Activated CD8-positive, alpha-beta memory T cell treated with anti-CD3 and anti-CD28 coated beads, Interleukin-2, amount 50 U/mL, for 1 hour (primary cell): ENCODE measurements around the gene SKI.
A peak's percentile ranks its signal among the peaks of the same experiment; 100 is the strongest.

ENCODE experiments used
- DNase-seq: peaks from one replicate; pipeline ENCODE4 v3.0.0-alpha.2; 2020; ENCODE audit errors: extremely low read depth

Gene SKI

DNA sequence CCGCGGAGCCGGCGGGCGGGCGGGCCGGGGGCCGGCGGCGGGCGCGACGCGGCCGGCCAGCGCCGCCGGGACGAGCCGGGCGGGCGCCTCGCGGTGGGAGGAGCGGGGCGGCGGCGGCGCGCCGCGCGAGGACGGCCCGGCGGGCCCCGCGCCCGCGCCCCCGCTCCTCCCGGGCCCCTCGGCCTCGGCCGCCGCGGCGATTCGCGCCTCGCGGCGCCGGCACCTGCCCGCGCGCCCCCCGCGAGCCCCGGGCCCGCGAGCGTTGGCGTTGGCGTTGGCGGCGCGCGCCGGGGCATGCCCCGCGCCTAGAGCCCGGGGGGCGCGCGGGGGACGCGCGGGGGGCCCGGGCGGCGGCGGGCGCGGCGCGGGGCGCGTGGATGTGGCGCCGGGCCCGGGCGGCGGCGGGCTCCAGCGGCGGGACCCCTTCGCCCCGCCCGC lies at the start of gene SKI:
Gene SKI (plus strand): TSS at position 163 of the 438 bp plus-strand sequence. CDS start 448 bp downstream, outside the sequence.
- no peak for DNase-seq

DNA sequence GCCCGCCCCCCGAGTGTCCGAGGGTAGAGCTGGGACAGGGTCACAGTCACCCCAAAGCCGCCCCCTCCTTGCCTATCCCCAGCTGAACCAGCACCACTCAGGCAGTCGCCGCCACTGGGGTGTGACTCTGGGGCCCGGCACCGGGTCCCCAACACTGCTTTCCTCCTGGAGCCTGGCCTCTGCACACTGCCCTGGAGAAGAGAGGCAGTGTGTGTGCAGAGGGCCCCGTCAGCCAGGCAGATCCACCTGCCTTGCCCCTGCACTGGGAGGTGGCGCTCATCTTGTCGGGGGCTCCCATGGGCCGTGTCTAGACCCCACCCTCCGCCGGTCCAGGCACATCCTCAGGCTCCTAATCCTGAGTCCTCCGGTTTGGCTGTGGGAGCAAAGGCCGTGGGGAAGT lies 49.2 kb upstream of the SKI start:
- no peak for DNase-seq

DNA sequence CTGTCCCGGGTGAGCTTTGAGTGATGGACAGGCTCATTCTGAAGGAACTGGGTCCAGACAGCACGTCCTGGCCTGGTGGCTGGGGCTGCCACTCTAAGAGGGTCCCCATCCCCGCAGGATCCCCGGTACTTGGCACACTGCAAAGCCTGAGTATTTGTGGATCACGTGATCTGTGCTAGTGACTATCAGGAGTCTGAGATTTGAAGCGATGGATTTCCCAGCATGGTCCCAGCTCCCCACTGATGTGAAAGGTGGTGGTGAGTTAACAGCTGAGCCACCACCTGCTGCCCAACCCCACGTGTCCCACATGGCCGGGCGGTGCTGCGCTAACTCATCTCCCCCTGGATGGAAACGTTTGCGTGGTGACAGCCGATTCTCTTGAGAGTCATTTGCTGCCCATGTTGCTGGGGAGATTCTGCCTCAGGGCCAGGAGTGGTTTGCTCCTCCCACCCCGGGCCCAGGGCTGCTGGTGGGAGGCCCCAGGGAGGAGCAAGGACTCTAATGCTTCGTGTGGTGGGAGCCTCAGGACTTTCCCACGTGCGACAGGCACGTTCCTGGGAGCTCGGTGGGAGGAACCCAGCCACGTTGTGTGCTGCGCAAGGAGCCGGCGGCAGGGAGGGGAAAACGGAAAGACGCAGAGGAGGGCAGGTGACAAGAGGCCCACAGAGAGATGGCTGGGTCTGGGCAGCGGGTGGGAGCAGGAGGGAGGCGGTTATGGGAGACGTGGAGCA lies 48.7 kb upstream of the SKI start:
- DNase-seq, result no peak

- no peak for DNase-seq
Observed at GRCh38 chr1:2180297-2181245, 47.5 kb upstream of the SKI start.

DNA sequence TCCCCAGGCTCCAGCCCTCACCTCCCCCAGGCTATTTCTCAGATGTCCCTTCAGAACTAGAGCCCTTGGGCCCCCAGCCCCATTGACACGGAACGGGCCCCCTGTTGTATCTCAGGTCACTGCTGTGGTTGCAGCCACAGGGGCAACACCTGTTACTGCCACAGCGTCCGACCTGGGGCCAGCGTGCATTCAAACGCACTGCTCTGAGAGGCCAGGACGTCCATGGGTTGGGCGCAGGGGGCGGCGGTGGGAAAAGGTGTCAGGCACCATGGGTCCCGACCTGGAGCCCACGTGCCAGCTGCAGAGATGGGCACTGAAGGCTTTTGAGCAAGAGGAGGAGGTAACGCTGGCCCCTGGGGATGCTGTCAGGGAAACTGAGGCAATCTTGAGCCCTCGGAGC lies 46.8 kb upstream of the SKI start:
- DNase-seq, result no peak

DNA sequence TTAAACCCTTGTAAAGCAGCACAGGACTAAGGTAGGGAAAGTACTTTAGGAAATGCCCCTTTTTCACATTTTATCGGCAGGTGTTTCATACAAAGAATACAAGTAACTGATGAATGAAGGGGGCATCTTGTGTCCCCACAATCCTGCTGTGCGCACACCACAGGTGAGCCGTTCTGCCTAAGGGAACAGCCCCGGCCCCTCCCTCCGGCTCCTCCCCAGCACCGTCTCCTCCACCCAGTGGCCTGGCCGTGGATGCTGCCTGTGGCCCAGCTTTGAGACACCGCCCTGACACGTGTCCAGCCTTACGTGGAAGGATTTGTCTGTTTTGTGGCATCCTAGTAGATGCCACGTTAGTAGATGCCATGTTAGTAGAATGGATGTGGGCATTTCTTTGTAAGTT lies 46.4 kb upstream of the SKI start:
- no peak for DNase-seq

- DNase-seq, result no peak
Observed at GRCh38 chr1:2182376-2182775, 45.7 kb upstream of the SKI start.

DNA sequence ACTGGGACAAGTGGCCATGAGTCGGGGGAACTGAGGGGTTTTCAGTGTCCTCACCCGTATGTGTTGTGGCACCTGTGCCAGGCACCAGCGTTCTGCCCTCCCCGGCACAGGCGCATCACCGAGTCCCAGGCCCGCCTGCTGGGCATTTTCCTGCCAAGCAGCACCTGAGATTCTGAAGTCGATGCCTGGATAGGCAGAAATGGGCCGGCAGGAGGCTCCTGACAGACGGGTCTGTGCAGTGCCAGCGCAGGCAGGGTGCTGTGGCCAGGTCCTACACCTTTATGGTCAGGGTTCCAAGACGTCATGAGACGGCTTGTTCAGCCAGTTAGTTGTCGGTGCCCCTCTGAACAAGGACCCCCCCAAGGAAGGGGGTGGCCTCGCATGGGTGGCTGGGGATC lies 44.2 kb upstream of the SKI start:
- no peak for DNase-seq

- no peak for DNase-seq
Observed at GRCh38 chr1:2184531-2184930, 43.6 kb upstream of the SKI start.

GRCh38 chr1:2184934-2185333 lies 43.2 kb upstream of the SKI start:
- DNase-seq, result no peak

- DNase-seq, result no peak
Observed at GRCh38 chr1:2185880-2186855, 42.0 kb upstream of the SKI start.

DNA sequence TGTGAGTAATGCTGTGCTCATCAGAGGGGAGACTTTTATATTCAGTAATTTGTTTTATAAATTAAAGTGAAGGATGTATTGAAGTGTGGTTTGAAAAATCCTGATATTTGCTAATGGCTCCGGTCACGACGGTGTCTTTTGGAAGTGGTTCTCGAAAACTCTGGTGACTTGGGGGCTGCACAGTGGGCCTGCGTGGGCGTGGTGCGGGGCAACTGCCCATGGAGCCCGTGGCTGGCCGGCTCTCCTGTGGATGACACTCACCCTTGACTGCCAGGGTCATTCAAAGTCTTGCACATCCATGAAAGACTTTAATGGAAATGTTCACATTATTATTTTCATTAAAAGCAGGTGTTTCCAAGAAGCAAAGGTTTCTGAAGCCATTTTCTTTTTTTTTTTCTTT lies 41.2 kb upstream of the SKI start:
- DNase-seq, result no peak

DNA sequence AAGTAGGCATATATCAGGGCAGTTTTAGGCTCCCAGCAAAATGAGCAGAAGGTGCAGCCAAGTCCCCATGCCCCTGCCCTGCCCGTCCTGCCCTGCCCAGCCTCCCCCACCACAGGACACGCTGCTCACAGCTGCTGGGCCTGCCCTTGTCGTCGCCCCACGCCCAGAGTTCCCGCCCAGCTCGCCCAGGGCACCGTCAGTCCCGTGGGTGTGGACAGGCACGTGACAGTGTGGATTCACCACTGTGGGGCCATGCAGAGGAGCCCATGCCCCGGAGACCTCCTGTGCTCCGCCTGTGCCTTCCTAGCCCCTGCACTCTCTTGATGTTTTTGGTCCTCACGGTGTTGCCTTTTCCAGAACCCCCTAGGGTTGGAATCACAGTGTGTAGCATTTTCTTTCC lies 40.5 kb upstream of the SKI start:
- no peak for DNase-seq

GRCh38 chr1:2188336-2188735 lies 39.8 kb upstream of the SKI start:
- no peak for DNase-seq

DNA sequence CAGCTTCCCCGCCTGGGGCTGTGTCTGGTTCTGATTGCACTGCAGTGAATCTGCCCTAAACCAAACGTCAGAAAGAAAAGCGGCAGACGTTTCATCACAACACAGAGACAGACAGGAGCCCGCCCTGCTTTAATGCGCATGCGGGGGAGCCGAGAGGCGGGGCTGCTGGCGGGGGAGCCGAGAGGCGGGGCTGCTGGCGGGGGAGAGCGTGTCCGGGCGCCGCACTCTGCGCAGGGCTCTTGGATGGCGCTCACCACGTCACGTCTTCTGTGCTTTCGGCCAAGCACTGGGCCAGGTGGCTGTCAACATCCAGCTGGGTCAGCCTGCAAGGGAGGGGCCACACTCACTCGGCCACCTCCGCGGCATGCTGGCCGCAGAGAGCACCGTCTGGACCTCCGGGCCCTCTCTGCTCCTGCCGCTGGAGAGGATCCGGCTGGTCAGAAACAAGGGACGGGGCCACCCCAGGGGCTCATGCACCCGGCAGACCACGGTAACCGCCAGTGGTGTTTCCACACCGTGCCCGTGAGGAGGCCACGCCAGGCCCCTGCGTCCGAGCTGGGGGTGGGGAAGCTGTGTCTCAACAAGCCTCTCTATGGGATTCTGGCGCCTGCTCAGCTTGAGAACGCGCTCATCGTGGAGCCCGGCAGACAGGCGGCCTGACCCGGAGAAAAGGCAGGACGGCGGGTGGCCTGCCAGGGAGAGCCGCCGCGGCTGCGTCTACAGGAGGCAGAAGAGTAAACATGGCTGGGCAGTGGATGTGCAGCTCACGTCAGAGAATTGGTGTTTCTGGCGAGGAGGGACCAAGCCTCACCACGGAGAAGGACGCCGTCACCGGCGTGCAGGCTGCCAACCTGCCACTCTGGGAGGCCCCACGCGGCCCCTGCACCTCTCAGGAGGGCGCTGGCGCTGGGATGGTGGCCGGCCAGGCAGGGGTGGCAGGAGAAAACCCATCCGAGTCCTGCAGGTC lies 38.4 kb upstream of the SKI start:
- peak; percentile 74 for DNase-seq

- no peak for DNase-seq
Observed at GRCh38 chr1:2190491-2190976, 37.6 kb upstream of the SKI start.

GRCh38 chr1:2192031-2192995 lies 35.8 kb upstream of the SKI start:
- no peak for DNase-seq

GRCh38 chr1:2193514-2194281 lies 34.4 kb upstream of the SKI start:
- DNase-seq, result no peak
